Upper lobe of left lung (tissue), 6 donors: ENCODE measurements around the gene DNAJC30. TPM values are rescaled to one million over a fixed set of nuclear protein-coding genes. Genes with fewer than 3 reads are reported as not detected.
A peak's percentile ranks its signal among the peaks of the same experiment; 100 is the strongest.

Source experiments
- ATAC-seq, 2 donors: fragments of 200-7000 bp; cut with Tn5 transposase; one replicate each; pipeline ENCODE4 v1.9.1; 2022; ENCODE audit warnings: mild to moderate bottlenecking in 2 of 2, moderate library complexity in 2 of 2; ENCODE audit not compliant: low FRiP score in 2 of 2
- DNase-seq, 2 donors: peaks; one replicate each; pipeline ENCODE4 v3.0.0-alpha.2; 2019 to 2020
- H3K27ac ChIP-seq, 4 donors: fragments of 200-600 bp; sonication (generic); one replicate each; pipeline ENCODE4 v1.5.1; 2016 to 2019
- H3K27me3 ChIP-seq, 4 donors: fragments of 200-600 bp; sonication (generic); one replicate each; pipeline ENCODE4 v1.5.1; 2017 to 2019
- H3K36me3 ChIP-seq, 4 donors: fragments of 200-600 bp; sonication (generic); one replicate each; pipeline ENCODE4 v1.5.1; 2016 to 2019
- H3K4me1 ChIP-seq, 4 donors: fragments of 200-600 bp; sonication (generic); one replicate each; pipeline ENCODE4 v1.5.1; 2018 to 2019
- H3K4me3 ChIP-seq, 4 donors: fragments of 200-600 bp; sonication (generic); one replicate each; pipeline ENCODE4 v1.5.1; 2017 to 2019; ENCODE audit warnings: mild to moderate bottlenecking in 2 of 4, moderate library complexity in 1 of 4
- H3K9me3 ChIP-seq, 4 donors: fragments of 200-600 bp; sonication (generic); one replicate each; pipeline ENCODE4 v1.5.1; 2018 to 2019
- CTCF ChIP-seq, 6 experiments: fragments of 450-650 bp in 4 of 6; fragments of 200-600 bp in 2 of 6; sonication (generic) in 2 of 6; IDR thresholded peaks; one replicate each; pipeline ENCODE4 v1.5.1; 2016 to 2019; ENCODE audit warnings: antibody characterized with exemption in 6 of 6
- EP300 ChIP-seq, 4 donors: sonication (generic); formaldehyde crosslinking; IDR thresholded peaks; one replicate each; pipeline ENCODE4 v1.5.1; 2017; ENCODE audit warnings: antibody characterized with exemption in 4 of 4, control low read depth in 2 of 4
- POLR2A ChIP-seq, 4 donors: fragments of 450-650 bp; IDR thresholded peaks; one replicate each; pipeline ENCODE4 v1.5.1; 2016 to 2017; ENCODE audit warnings: antibody characterized with exemption in 4 of 4, mild to moderate bottlenecking in 2 of 4
- POLR2AphosphoS5 ChIP-seq, 2 donors: sonication (generic); formaldehyde crosslinking; IDR thresholded peaks; one replicate each; pipeline ENCODE4 v1.5.1; 2017; ENCODE audit warnings: antibody characterized with exemption in 2 of 2
- WGBS, 2 donors: methylation state at CpG; one replicate each; pipeline ENCODE4 v1.1.5; 2017 to 2018; 5-methylcytosine and 5-hydroxymethylcytosine counted together
- total RNA-seq, 6 donors: library from RNA; depleted of rRNA in 4 of 6; stranded (reverse); fragments of >200 nt in 4 of 6; gene quantifications; one replicate each; pipeline versions ENCODE4 v1.1.0 to v1.2.1, GENCODE V29; 2016 to 2021
- donor health status: DM: no; HTN: no; CAD: no; lungs with moderate emphysema.
- donor health status: DM: no; HTN: yes; CAD: no; lungs with severe emphysema.

Gene DNAJC30
- total RNA-seq, 6 donors from 2014 or later = 6.9 to 13.1 (median 10.3) TPM

DNA sequence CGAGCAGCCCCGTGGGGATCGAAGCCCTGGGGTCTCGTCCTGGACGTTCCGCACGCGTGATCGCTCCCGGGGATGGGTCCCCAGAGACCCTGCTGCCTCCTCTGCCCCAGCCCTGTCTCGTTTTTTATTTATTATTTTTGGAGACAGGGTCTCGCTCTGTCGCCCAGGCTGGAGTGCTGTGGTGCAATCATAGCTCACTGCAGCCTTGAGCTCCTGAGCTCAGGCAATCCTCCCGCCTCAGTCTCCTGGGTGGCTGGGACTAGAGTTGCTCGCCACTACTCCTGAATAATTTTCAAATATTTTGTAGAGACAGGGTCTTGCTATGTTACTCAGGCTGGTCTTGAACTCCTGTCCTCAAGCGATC, 36.5 kb upstream of the DNAJC30 start:
- 14 to 23% methylated on average over 5 to 7 of the region's 16 CpGs for WGBS, 2 donors
- no peak for TF ChIP-seq CTCF (IDR thresholded peaks at IDR 0.05)
- TF ChIP-seq POLR2AphosphoS5 (IDR thresholded peaks at IDR 0.05) = no peak
- TF ChIP-seq EP300 (IDR thresholded peaks at IDR 0.05) = no peak
- Histone ChIP-seq H3K4me1 (peaks cover 22 to 36% (median 29%) of the 10 kb centered on the region in 4 donors), H3K9me3 (no peaks in the 10 kb centered on the region), H3K27ac (no peak overlapping the region), H3K36me3 (no peaks in the 10 kb centered on the region), H3K4me3 (peak overlapping the region; percentile 46 to 97 (median 88)), H3K27me3 (no peaks in the 10 kb centered on the region)
- no peak for DNase-seq
- no peak for ATAC-seq

GRCh38 chr7:73718905-73719805, 35.9 kb upstream of the DNAJC30 start, which contains the start of gene STX1A:
Gene STX1A, minus strand, starts transcription at chr7:73719669. Its CDS starts 38 bp downstream, at chr7:73719631.
- no peaks in the 10 kb centered on the region for H3K9me3 ChIP-seq
- no peaks in the 10 kb centered on the region for H3K36me3 ChIP-seq
- H3K4me1 ChIP-seq = peaks cover 22 to 36% (median 29%) of the 10 kb centered on the region in 4 donors
- H3K27ac ChIP-seq = peak within 1 kb of the TSS in 2 of 4 donors; percentile 7 to 77
- DNase-seq (peak; percentile 67 to 95), ATAC-seq (peak; percentile 54 to 92)
- H3K27me3 ChIP-seq = no peaks in the 10 kb centered on the region
- peak in 2 of 4 donors; percentile 33 to 69 for TF ChIP-seq POLR2A (IDR thresholded peaks at IDR 0.05)
- no peak for TF ChIP-seq POLR2AphosphoS5 (IDR thresholded peaks at IDR 0.05)
- H3K4me3 ChIP-seq = peak within 1 kb of the TSS; percentile 60 to 97 (median 88)
- WGBS, 2 donors = 2 to 3% methylated on average over 23 to 39 of the region's 96 CpGs

GRCh38 chr7:73718438-73718881, 35.2 kb upstream of the DNAJC30 start:
- Histone ChIP-seq H3K27ac (peak overlapping the region in 1 of 4 donors; percentile 77), H3K4me3 (peak overlapping the region in 3 of 4 donors; percentile 87 to 97 (median 89)), H3K27me3 (no peaks in the 10 kb centered on the region), H3K36me3 (no peaks in the 10 kb centered on the region), H3K4me1 (peaks cover 22 to 36% (median 29%) of the 10 kb centered on the region in 4 donors), H3K9me3 (no peaks in the 10 kb centered on the region)
- 53 to 54% methylated on average over 3 to 9 of the region's 9 CpGs for WGBS, 2 donors
- TF ChIP-seq POLR2AphosphoS5 (IDR thresholded peaks at IDR 0.05) = no peak
- no peak for TF ChIP-seq EP300 (IDR thresholded peaks at IDR 0.05)
- no peak for TF ChIP-seq POLR2A (IDR thresholded peaks at IDR 0.05)
- TF ChIP-seq CTCF (IDR thresholded peaks at IDR 0.05) = no peak
- no peak for ATAC-seq
- no peak for DNase-seq

GRCh38 chr7:73717991-73718405, 34.7 kb upstream of the DNAJC30 start:
- Histone ChIP-seq H3K4me3 (peak overlapping the region in 3 of 4 donors; percentile 87 to 97 (median 89)), H3K4me1 (peaks cover 22 to 36% (median 29%) of the 10 kb centered on the region in 4 donors), H3K36me3 (no peaks in the 10 kb centered on the region), H3K9me3 (no peaks in the 10 kb centered on the region), H3K27ac (no peak overlapping the region), H3K27me3 (no peaks in the 10 kb centered on the region)
- DNase-seq (peak in 1 of 2 donors; percentile 52), ATAC-seq (no peak)
- 44 to 64% methylated on average over 8 to 10 of the region's 10 CpGs for whole genome bisulfite sequencing, 2 donors
- TF ChIP-seq CTCF (IDR thresholded peaks at IDR 0.05) (no peak), POLR2A (IDR thresholded peaks at IDR 0.05) (no peak), EP300 (IDR thresholded peaks at IDR 0.05) (no peak)

DNA sequence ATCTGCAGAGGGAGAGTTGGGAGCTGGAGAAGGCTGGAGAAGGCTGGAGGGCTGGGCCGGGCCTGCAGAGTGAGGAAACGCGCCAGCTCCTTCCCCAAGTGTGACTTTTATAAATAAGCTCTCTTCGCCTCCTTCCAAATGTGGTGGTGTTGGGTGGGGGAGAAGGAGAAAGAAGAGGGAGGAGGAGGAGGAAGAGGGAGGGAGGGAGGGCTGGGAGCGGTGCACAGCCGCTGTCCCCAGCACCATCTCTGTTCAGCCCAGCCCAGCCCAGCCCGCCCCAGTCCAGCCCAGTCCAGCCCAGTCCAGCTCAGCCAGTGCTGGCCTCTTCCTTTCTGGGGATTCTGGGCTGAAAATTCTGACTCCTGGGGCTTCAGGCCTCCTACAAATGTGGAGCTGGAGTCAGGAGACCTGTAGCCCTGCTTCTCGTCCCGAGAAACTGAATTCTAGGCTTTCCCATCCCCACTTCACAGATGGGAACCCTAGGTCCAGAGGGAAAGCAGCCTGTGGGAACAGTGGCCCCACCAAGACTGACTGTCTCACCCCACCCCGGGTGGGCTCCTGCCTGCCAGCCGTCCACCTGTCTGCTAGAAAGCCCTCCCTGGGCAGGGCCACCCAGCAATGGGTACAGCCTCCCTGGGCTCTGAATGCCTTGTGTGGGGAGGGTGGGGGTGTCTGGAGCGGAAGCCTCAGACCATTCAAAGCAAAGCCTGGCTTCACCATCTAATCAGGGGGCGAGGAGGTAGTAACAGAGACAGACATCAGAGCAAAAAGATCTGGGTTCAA, 34.0 kb upstream of the DNAJC30 start:
- Histone ChIP-seq H3K36me3 (no peaks in the 10 kb centered on the region), H3K27ac (no peak overlapping the region), H3K4me1 (peaks cover 22 to 36% (median 29%) of the 10 kb centered on the region in 4 donors), H3K9me3 (no peaks in the 10 kb centered on the region), H3K27me3 (no peaks in the 10 kb centered on the region), H3K4me3 (no peak overlapping the region)
- DNase-seq (no peak), ATAC-seq (no peak)
- 66 to 78% methylated on average over 11 to 13 of the region's 13 CpGs for WGBS, 2 donors
- TF ChIP-seq POLR2AphosphoS5 (IDR thresholded peaks at IDR 0.05) (no peak), EP300 (IDR thresholded peaks at IDR 0.05) (no peak), POLR2A (IDR thresholded peaks at IDR 0.05) (no peak), CTCF (IDR thresholded peaks at IDR 0.05) (no peak)
